GM12891 (cell line): Measurements from ENCODE around the gene IRGC.
A peak's percentile ranks its signal among the peaks of the same experiment; 100 is the strongest.

Experiments used
- PAX5 ChIP-seq: IDR thresholded peaks from 2 replicates; pipeline ENCODE4 v1.6.1; 2011; ENCODE audit warnings: low read length, moderate library complexity, mild to moderate bottlenecking; ENCODE audit not compliant: insufficient read depth, severe bottlenecking
- POLR2A ChIP-seq: IDR thresholded peaks from 2 replicates; pipeline ENCODE4 v1.6.1; 2011; ENCODE audit warnings: low read depth, low read length, control low read depth
- POLR2AphosphoS5 ChIP-seq: IDR thresholded peaks from 2 replicates; pipeline ENCODE4 v1.6.1; 2011; ENCODE audit warnings: low read depth, low read length, control low read depth
- POU2F2 ChIP-seq: IDR thresholded peaks from 2 replicates; pipeline ENCODE4 v1.6.1; 2011; ENCODE audit warnings: low read depth, mild to moderate bottlenecking, control low read depth, low read length, moderate library complexity
- SPI1 ChIP-seq: IDR thresholded peaks from 2 replicates; pipeline ENCODE4 v1.6.1; 2011; ENCODE audit warnings: low read depth, low read length, control low read depth
- TAF1 ChIP-seq: IDR thresholded peaks from 2 replicates; pipeline ENCODE4 v1.6.1; 2011; ENCODE audit warnings: low read depth, low read length, control low read depth

- TF ChIP-seq POLR2A (no peak), POLR2AphosphoS5 (no peak), TAF1 (no peak), SPI1 (peak; percentile 77), PAX5 (no peak), POU2F2 (no peak)
Measured at GRCh38 chr19:43700395-43701000, 15.4 kb upstream of the IRGC start.
